Smooth muscle cell (in vitro differentiated cells): ENCODE data around the gene NOL3. TPM values are rescaled to one million over a fixed set of nuclear protein-coding genes. Genes with fewer than 3 reads are reported as not detected.

Experiments used
- DNase-seq: peaks from one replicate; lab custom pipeline; 2025; ENCODE audit not compliant: unreplicated experiment; lab: John Stamatoyannopoulos, UW
- H2AFZ ChIP-seq: fragments of 200-600 bp; sonication (generic); 2 replicates; pipeline ENCODE4 v1.6.0; 2016; ENCODE audit warnings: antibody characterized with exemption, low read depth, mild to moderate bottlenecking
- H3F3A ChIP-seq: fragments of 200-600 bp; sonication (generic); 2 replicates; pipeline ENCODE4 v1.6.0; 2017; ENCODE audit warnings: antibody characterized with exemption, low read depth
- H3K27ac ChIP-seq: fragments of 200-600 bp; sonication (generic); 2 replicates; pipeline ENCODE4 v1.5.1; 2016; ENCODE audit warnings: low read depth, mild to moderate bottlenecking
- H3K27me3 ChIP-seq: fragments of 200-600 bp; sonication (generic); 2 replicates; pipeline ENCODE4 v1.6.1; 2016; ENCODE audit warnings: low read depth, mild to moderate bottlenecking
- H3K36me3 ChIP-seq: fragments of 200-600 bp; sonication (generic); 2 replicates; pipeline ENCODE4 v1.5.1; 2016; ENCODE audit warnings: low read depth
- H3K4me1 ChIP-seq: fragments of 200-600 bp; sonication (generic); 2 replicates; pipeline ENCODE4 v1.5.1; 2016; ENCODE audit warnings: low read depth
- H3K4me2 ChIP-seq: fragments of 200-600 bp; sonication (generic); 2 replicates; pipeline ENCODE4 v1.6.0; 2016; ENCODE audit warnings: mild to moderate bottlenecking
- H3K4me3 ChIP-seq: fragments of 200-600 bp; sonication (generic); 2 replicates; pipeline ENCODE4 v1.5.1; 2016; ENCODE audit warnings: mild to moderate bottlenecking
- H3K79me2 ChIP-seq: fragments of 200-600 bp; sonication (generic); 2 replicates; pipeline ENCODE4 v1.6.0; 2016; ENCODE audit warnings: low read depth, mild to moderate bottlenecking
- H3K9ac ChIP-seq: fragments of 200-600 bp; sonication (generic); 2 replicates; pipeline ENCODE4 v1.6.0; 2016; ENCODE audit warnings: low read depth
- H3K9me3 ChIP-seq: fragments of 200-600 bp; sonication (generic); replicated peaks from 2 replicates; pipeline ENCODE4 v1.5.1; 2016; ENCODE audit warnings: low read depth
- H4K20me1 ChIP-seq: fragments of 200-600 bp; sonication (generic); 2 replicates; pipeline ENCODE4 v1.6.0; 2016; ENCODE audit warnings: low read depth
- CTCF ChIP-seq: fragments of 200-600 bp; sonication (generic); IDR thresholded peaks from 2 replicates; pipeline ENCODE4 v1.5.1; 2017; ENCODE audit warnings: borderline replicate concordance, mild to moderate bottlenecking, antibody characterized with exemption; ENCODE audit not compliant: insufficient read depth, poor library complexity, severe bottlenecking
- WGBS: methylation state at CpG from one replicate; pipeline ENCODE4 v1.1.7; 2016; ENCODE audit warnings: low lambda C conversion rate; 5-methylcytosine and 5-hydroxymethylcytosine counted together
- polyA plus RNA-seq: library from polyadenylated mRNA; unstranded; fragments of >200 nt; fragmentation: Nextera tagmentation; extraction: Ambion mirVana; gene quantifications from 2 replicates; pipeline ENCODE4 v1.2.1, GENCODE V29; 2016
- total RNA-seq: library from RNA; depleted of rRNA; stranded (reverse); fragments of >200 nt; gene quantifications from 2 replicates; pipeline ENCODE4 v1.2.3, GENCODE V29; 2014

NOL3 gene
- total and polyA plus RNA-seq, 2 experiments from 2014 or later = 33.0 to 36.4 TPM

- no peaks in the 10 kb centered on the region for H3K36me3 ChIP-seq
- no peak overlapping the region for H3K9ac ChIP-seq
- TF ChIP-seq CTCF = no peak
- H3K79me2 ChIP-seq = peaks cover 14% of the 10 kb centered on the region
- H3K9me3 ChIP-seq = no peaks in the 10 kb centered on the region
- WGBS = 96% methylated on average over 26 of the region's 26 CpGs
- no peaks in the 10 kb centered on the region for H3F3A ChIP-seq
- no peak for DNase-seq
- H3K27ac ChIP-seq = no peak overlapping the region
- peaks cover 8% of the 10 kb centered on the region for H4K20me1 ChIP-seq
- H3K4me3 ChIP-seq = no peak overlapping the region
- peaks cover 18% of the 10 kb centered on the region for H3K4me1 ChIP-seq
- no peak overlapping the region for H2AFZ ChIP-seq
- no peaks in the 10 kb centered on the region for H3K27me3 ChIP-seq
- H3K4me2 ChIP-seq = no peak overlapping the region
Measured at GRCh38 chr16:67187175-67187890, 17.0 kb downstream of the NOL3 start.

- Histone ChIP-seq H3K4me2 (no peak overlapping the region), H3K27ac (no peak overlapping the region), H3K36me3 (no peaks in the 10 kb centered on the region), H3K4me1 (peaks cover 22% of the 10 kb centered on the region), H4K20me1 (peaks cover 18% of the 10 kb centered on the region), H3K4me3 (no peak overlapping the region), H2AFZ (no peak overlapping the region), H3K27me3 (no peaks in the 10 kb centered on the region), H3K9me3 (no peaks in the 10 kb centered on the region), H3K79me2 (peaks cover 16% of the 10 kb centered on the region), H3F3A (no peaks in the 10 kb centered on the region), H3K9ac (no peak overlapping the region)
- WGBS = 82% methylated on average over 4 of the region's 4 CpGs
- TF ChIP-seq CTCF = no peak
- no peak for DNase-seq
Measured at GRCh38 chr16:67188323-67188722, 18.0 kb downstream of the NOL3 start.

- WGBS = 97% methylated on average over 15 of the region's 15 CpGs
- no peak for TF ChIP-seq CTCF
- no peak overlapping the region for H3K27ac ChIP-seq
- H3K36me3 ChIP-seq = no peaks in the 10 kb centered on the region
- no peak overlapping the region for H3K4me2 ChIP-seq
- no peak overlapping the region for H3K9ac ChIP-seq
- DNase-seq = no peak
- no peak overlapping the region for H3K4me3 ChIP-seq
- H4K20me1 ChIP-seq = peaks cover 22% of the 10 kb centered on the region
- no peaks in the 10 kb centered on the region for H3K27me3 ChIP-seq
- H3K79me2 ChIP-seq = peaks cover 21% of the 10 kb centered on the region
- no peak overlapping the region for H2AFZ ChIP-seq
- no peaks in the 10 kb centered on the region for H3F3A ChIP-seq
- no peaks in the 10 kb centered on the region for H3K9me3 ChIP-seq
- H3K4me1 ChIP-seq = peaks cover 26% of the 10 kb centered on the region
Measured at GRCh38 chr16:67188798-67189197, 18.5 kb downstream of the NOL3 start.

- Histone ChIP-seq H3K4me3 (no peak within 1 kb of the TSS), H2AFZ (no peak within 1 kb of the TSS), H3K79me2 (peaks cover 27% of the 10 kb centered on the region), H3K4me1 (peaks cover 18% of the 10 kb centered on the region), H3K9ac (no peak within 1 kb of the TSS), H3K4me2 (no peak within 1 kb of the TSS), H4K20me1 (peaks cover 19% of the 10 kb centered on the region), H3F3A (no peaks in the 10 kb centered on the region), H3K27ac (no peak within 1 kb of the TSS), H3K36me3 (no peaks in the 10 kb centered on the region), H3K27me3 (no peaks in the 10 kb centered on the region), H3K9me3 (no peaks in the 10 kb centered on the region)
- WGBS = 52% methylated on average over 4 of the region's 6 CpGs
- no peak for TF ChIP-seq CTCF
- DNase-seq = no peak
Measured at GRCh38 chr16:67190041-67190440, 19.7 kb downstream of the NOL3 start, which contains the start of gene EXOC3L1. Gene EXOC3L1, minus strand, starts transcription at chr16:67190136. Its CDS starts 460 bp downstream, at chr16:67189676.
